NCI-H460 (cell line): Measurements from ENCODE around the gene MLLT6. TPM values are rescaled to one million over a fixed set of nuclear protein-coding genes. Genes with fewer than 3 reads are reported as not detected.
"Not testable (repeated sequence)": the region's sequence is repeated elsewhere in the genome, so short reads cannot be mapped to it uniquely, and the experiment has no call there.

ENCODE experiments used
- DNase-seq: peaks from one replicate; pipeline ENCODE4 v3.0.0-alpha.2; 2016; ENCODE audit warnings: low read depth; ENCODE audit errors: extremely low read depth
- total RNA-seq: library from RNA; depleted of rRNA; stranded (reverse); fragments of >200 nt; shearing (Covaris generic); gene quantifications from 2 replicates; pipeline ENCODE4 v1.2.3, GENCODE V29; 2014

MLLT6 gene
- total RNA-seq, 1 experiment from 2014 or later, result 39.0 TPM

- DNase-seq, result no peak
These were observed 20.0 kb downstream of the MLLT6 start for GRCh38 chr17:38725066-38725465.

GRCh38 chr17:38726145-38726544, 21.1 kb downstream of the MLLT6 start:
- DNase-seq, result not testable (repeated sequence)

GRCh38 chr17:38727736-38728135, 22.7 kb downstream of the MLLT6 start:
- DNase-seq, result no peak

GRCh38 chr17:38728290-38728831, 23.3 kb downstream of the MLLT6 start:
- no peak for DNase-seq

GRCh38 chr17:38729368-38729885, 24.4 kb downstream of the MLLT6 start:
- DNase-seq, result no peak

DNA sequence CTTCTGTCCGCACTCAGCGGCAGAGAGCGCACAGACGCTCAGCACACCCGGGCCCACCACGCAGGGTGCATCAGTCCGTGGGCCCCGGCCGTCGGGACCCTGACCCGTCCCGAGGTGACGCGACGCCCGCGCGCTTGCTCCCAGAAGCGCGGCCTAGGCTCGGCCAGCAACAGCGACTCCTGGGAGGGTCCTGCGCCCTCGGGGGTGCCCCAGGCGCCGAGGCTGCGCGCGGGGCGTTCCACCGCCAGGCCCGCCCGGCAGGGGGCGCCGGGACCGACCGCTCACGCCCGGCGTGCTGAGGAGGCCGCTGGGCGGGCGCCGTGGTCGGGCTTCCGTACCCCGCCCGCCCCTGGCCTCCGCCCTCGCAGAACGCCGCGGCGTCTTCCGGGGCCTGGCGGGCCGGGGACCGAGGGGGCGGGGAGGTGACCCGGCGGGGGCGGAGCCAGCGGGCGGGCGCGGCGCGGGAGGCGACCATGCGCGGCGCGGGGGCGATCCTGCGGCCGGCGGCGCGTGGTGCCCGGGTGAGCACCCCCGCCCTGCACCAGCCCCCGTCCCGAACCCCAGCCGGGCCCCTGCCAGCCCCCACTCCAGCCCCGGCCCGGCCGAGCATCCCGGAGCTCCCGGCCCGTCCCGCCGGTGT, 24.9 kb downstream of the MLLT6 start, which contains the start of gene CISD3:
TSS of gene CISD3 (plus strand) at position 456 of the 640 bp plus-strand sequence. CDS start at position 474, 18 bp downstream.
- DNase-seq, result peak; percentile 85

DNA sequence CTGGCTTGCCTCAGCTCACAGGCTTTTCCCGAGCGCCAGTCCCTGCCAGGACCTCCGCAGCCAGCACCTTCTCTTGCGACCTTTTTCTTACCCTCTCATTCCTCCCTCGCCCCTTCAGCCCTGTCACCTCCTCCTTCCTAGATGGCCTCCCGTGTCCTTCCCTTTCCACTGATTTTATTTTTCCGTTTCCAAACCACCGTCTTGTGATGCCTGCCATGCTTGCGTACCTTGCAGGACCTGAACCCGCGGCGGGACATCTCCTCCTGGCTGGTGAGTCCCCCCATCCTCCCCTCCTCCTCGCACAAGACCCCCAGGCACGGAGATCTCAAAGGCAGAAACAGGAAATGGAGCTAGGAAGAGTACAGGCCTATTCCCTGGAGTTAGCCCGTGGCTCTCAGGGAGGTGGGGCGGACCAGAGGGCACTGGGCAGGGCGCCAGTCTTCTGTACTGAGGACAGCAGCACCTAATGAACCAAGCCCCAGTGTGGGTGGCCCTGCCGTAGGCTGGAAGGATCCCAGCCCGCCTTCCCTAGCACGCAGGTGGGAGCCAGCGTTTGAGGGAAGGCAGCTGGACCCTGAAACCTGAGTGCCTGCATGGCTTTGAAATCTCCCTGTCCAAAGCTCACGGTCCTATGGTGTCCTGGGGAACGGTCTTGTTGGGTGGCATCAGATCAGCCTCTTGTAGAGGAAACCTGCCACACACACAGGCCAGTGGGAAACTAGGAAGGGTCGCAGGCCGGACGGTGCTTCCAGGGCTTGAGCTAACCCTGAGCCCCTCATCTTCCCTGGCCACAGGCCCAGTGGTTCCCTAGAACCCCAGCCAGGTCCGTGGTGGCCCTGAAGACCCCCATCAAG, 25.7 kb downstream of the MLLT6 start:
- no peak for DNase-seq

- DNase-seq, result no peak
These were observed 26.6 kb downstream of the MLLT6 start for GRCh38 chr17:38731526-38732294.

- no peak for DNase-seq
These were observed 27.6 kb downstream of the MLLT6 start for GRCh38 chr17:38732376-38733281.

DNA sequence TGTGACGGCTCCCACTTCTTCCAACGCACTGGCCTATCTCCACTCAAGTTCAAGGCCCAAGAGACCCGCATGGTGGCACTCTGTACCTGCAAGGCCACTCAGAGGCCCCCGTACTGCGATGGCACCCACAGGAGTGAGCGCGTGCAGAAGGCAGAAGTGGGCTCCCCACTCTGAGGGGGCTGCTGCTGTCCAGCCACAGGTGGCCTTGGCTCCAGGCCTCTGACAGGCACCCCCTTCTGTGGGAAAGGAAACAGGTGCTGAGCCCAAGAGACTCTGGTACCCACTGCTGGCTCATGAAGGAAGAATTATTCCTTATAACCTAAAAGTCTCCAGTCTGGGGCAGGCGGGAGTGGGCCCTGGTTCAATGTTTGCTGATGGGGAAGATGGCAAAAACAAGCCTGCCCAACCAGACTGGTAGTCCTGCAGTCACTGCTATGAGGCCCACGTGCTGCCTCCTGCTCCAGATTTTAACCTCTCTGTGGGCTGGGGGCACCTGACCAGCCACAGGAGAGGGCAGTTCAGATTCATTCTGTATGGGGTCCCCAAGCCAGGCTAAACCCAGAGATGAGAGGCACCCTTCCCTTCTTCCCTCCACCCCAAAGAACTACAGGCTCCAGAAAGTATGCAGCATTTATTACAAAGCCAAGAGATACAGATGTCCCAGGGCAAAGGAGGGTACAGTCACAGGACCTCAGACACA, 28.4 kb downstream of the MLLT6 start:
- no peak for DNase-seq

DNA sequence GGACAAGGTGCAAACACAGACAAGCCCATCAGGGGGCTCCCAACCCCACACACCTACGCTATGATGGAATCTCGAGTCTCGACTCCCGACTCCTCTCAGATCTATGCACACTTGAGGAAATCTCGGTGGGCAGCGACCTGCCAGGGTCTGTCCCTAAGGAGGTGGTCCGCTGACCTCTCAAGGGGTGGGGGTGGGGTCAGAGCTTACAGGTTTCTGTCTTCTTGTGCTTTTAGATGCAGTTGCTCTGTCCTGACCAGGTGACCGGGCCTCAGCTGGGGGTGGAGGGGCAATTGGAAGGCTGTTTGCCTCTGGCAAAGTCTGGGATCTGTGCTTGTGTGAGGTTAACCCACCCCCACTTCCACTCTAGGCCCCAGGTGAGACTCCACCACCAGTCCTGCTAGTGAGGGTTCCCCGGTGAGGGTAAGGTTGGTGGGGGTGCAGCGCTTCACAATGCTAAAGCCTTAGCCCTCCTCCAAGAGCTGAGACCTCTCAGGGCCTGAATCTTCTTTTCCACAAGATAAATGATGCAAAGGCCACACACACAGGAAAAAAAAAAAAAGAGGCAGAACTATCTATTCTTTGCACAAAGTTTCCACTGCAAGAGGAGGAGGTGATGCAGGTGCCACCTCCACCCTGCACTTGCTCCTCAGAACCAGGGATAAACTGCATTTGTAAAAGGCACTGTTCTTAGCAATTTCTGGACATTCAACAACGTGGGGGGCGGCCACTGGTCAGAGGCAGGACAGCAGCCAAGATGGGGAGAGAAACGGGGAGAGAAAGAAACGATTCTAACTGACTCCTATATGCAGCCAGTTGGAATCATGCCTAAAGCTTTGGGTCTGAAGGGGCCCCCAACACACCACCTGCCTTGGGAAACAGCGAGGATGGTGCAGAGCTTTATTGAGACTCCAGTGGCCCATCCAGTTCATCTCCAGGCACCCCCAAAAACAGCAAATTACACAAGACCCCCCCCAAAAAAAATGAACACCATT, 29.2 kb downstream of the MLLT6 start:
- DNase-seq, result no peak

DNA sequence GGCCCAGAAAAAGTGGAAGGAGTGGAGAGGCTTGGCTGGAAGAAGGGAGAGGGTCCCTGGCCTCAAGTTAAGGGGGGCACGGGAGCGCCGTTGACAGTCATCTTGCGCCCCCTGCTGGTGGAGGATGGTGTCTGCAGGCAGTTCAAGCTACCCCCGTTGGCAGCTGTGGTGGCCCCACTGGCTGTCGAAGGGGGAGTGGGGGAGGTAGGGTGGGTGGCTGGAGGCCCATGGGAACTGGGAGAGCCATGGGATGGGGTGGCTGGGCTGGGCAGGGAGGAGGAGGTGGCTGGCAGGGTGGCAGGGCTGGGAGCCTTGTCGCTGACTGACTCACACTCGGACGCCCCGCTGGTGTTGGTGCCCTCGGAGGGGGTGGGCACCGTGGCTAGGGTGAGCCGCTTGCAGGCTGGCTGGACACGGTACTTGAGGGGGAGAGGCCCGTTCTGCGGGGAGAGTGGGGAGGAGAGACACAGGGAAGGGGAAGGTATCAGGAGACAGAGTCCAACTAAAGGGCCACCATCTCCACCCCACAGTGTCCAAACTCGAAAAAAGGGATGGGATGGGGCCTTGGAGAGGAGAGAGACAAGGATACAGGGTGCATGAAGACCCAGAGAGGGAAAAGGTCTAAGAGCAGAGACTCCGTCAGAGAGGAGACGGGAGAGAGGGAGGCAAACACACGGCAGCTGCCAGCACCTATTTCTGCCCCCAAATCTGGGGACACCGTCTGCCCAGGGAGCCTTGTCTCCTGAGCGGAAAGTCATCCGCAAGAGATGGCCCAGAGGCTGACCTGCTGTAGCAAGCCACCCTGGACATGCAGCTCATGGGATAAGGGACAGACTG, 30.3 kb downstream of the MLLT6 start:
- no peak for DNase-seq

DNA sequence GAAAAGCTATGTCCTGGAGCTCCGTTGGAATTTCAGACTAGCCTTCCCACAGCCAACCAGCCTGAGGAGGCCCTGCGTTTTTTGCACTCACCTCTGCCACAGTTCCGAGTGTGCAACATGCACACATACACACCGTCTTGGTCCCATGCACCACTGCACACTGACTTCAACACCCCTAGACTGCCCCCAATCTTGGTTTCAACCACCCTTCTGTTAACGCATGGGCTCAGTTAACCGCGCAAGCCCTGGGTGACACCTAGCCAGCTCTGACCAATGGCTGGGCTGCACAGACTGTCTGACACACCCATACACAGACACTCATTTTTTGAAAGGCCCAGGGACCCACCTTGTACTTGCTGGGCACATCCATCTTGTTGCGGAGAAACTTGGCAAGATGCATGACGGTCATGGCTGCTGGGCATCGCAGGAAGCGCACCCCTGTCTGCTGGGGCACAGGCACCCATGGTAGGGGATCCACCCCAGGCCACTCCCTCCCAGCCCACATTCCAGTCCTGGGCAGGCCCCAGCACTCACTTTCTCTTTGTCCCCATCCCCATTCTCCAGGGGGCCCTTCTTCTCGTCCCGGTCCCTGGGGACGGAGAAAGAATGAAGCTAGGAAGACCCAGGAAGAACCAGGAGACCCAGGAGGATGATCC, 33.1 kb downstream of the MLLT6 start:
- no peak for DNase-seq

- no peak for DNase-seq
These were observed 33.6 kb downstream of the MLLT6 start for GRCh38 chr17:38738686-38739085.

- DNase-seq, result no peak
These were observed 34.2 kb downstream of the MLLT6 start for GRCh38 chr17:38739305-38739704.

- no peak for DNase-seq
These were observed 35.0 kb downstream of the MLLT6 start for GRCh38 chr17:38740044-38740443.
